GM13976 (cell line): ENCODE results near the gene NCK2.

Experiments
- DNase-seq: peaks from one replicate; pipeline ENCODE4 v3.0.0; 2012; ENCODE audit warnings: low spot score
- in situ Hi-C: fragments of 300-500 bp; cut with MboI; formaldehyde crosslinking; loops from one replicate; pipeline ENCODE4 v1.12.0; 2022; ENCODE audit warnings: low sequenced_read_pairs, mixed read lengths, inconsistent platforms; ENCODE audit not compliant: unreplicated experiment
- TF ChIP-seq, protein P1 (sequence below): IDR thresholded peaks from 2 replicates; pipeline ENCODE4 v1.5.1; 2012; ENCODE audit warnings: borderline replicate concordance, mild to moderate bottlenecking; ENCODE audit not compliant: insufficient read depth; ENCODE audit errors: extremely low read depth, missing control alignments, control extremely low read depth

The NCK2 gene

DNA sequence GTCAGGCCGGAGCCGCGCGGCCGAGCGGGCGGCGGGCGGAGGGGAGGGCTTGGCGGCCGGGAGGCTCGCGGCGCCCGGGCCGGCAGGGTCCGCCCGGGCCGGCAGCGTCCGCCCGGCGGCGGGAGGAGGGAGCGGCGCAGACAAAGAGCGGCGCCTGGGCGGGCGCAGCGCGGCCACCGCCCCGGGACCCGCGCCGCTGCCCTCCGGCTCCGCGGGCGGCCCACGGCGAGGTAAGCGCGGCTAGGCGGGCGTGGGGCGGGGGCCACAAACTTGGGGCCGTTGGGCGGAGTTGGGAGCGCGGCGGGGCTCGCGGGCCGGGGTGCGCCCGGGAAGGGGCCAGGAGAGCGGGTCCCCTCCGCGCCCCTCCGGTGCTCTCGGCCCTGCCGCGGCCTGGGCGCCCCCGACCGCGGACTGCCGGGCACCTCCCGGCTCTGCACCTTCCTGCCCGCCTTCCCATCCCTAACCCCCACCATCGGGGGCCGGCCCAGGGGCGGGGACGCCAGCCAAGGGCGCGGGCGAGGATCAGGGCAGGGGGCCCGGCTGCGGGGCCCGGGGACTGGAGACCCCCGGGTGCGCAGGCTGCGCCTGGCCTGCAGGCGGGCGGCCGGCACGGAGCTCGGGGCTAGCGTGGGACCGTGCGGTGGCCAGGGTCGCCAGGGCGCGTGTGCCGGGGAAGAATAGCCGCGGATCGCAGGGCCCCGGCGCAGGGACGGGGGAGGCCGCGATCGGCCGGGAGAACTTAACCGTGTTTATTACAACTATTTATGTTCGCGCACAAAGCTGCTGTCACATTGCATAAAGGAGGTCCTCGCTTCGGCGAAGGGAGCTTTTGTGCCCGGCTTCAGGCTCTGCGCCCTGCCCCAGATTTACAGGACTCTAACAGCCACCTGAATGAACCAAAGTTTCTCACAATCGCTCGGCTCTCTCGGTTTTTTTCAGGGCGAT is at the start of gene NCK2:
Gene NCK2, plus strand, starts transcription at position 4 of the 945 bp plus-strand sequence. CDS start 110,152 bp downstream, outside the sequence.
- in situ Hi-C loops: loop anchor here (25.0 kb wide), 1 partner anchor 342 kb away; no protein-coding TSS in a partner anchor
- TF ChIP-seq, protein P1, sequence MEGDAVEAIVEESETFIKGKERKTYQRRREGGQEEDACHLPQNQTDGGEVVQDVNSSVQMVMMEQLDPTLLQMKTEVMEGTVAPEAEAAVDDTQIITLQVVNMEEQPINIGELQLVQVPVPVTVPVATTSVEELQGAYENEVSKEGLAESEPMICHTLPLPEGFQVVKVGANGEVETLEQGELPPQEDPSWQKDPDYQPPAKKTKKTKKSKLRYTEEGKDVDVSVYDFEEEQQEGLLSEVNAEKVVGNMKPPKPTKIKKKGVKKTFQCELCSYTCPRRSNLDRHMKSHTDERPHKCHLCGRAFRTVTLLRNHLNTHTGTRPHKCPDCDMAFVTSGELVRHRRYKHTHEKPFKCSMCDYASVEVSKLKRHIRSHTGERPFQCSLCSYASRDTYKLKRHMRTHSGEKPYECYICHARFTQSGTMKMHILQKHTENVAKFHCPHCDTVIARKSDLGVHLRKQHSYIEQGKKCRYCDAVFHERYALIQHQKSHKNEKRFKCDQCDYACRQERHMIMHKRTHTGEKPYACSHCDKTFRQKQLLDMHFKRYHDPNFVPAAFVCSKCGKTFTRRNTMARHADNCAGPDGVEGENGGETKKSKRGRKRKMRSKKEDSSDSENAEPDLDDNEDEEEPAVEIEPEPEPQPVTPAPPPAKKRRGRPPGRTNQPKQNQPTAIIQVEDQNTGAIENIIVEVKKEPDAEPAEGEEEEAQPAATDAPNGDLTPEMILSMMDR: no peak
- peak; percentile 50 for DNase-seq

DNA sequence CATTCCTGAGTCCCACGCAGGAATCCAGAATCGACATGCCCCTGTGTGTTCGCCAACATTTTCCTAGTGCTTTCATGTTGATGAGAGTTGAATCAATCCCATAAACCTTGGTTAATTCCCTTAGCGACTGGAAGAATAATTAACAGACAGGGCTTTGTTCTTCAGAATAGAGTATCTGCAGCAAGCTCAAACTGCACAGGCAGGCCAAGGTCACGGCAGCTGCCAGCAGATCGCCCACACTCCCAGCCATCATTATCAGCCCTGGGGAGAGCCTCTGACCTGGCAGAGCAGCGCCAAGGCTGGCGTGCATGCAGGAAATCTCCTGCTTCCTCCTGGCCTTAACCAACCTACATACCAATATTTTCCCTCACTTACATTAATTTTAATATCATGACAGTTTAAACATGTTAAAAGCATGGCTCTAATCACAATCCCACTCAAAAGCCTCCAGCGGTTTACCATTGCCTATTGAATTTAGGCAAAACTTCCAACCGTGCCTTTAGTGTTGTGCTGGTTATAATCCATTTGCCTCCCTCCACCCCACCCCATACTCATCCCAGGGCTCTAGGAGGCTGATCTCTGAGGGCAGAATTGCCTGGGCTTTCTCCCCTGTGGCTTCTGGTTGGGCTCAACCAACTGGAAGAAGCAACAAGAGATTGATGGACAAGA is 46.8 kb upstream of the NCK2 start:
- no peak for DNase-seq
- in situ Hi-C loops: no loop called here
- TF ChIP-seq, protein P1: no peak

DNA sequence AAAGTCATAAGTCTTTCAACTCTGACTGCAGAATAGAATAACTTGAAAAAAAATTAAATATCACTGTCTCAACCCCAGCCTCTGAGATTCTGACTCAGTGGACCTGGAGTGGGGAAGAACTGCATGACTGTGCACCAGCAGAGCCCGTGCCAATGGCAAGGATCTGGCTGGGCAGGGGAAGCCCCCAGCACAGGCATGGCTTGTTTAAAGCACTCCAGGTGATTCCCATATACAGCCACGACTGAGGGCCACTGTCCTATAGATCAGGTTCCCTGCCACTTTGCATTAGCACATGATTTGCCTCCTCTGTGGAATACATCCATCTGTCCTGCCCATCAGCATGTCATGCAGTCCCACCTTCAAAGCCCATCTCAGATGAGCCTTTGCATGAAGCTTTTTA is 45.9 kb upstream of the NCK2 start:
- DNase-seq: no peak
- TF ChIP-seq, protein P1: no peak
- in situ Hi-C loops: no loop called here

DNA sequence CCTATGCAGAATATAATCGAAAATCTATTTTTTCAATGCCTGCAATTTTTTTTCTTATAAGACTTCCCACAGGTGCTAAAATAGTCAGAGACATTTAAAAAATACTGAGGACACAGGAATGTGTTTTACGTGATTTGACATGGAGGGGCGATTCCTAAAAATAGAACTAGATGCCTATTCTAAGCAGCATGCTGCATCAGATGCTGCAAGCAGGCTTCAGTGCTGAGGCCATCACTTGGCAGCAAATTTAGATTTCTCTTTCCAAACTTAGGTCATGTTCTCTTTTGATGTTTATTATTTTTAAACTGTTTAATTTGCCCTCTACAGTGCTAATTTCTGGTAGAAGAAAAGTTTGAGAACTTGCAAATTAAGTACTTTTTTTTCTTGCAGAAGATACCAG is 43.7 kb upstream of the NCK2 start:
- TF ChIP-seq, protein P1: no peak
- in situ Hi-C loops: loop anchor here (25.0 kb wide), 1 partner anchor 314 kb away; the partner anchor contains the start of gene FHL2

DNA sequence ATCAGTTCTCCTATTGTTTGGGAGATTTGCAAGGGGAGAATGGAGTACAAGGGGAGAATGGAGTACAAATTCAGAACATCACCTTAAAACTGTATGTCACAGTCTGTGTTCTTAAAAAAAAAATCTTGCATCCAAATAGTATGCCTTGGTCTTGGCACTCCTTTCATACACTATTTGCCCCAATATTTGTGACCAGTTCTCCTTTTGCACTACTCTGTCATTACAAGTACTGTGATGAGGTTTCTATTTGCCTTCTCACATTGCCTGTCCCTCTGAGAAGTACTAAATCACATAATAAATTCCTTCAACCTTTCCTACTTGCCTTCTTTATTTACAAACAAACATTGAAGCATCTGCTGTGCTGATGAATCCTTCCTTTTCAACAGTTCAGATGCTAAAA is 36.0 kb upstream of the NCK2 start:
- in situ Hi-C loops: loop anchor here (25.0 kb wide), 1 partner anchor 321 kb away; the partner anchor contains the start of gene FHL2
- no peak for DNase-seq
- TF ChIP-seq, protein P1: no peak

More for the DNA sequence above, 43.7 kb upstream of the NCK2 start:
- DNase-seq: no peak

DNA sequence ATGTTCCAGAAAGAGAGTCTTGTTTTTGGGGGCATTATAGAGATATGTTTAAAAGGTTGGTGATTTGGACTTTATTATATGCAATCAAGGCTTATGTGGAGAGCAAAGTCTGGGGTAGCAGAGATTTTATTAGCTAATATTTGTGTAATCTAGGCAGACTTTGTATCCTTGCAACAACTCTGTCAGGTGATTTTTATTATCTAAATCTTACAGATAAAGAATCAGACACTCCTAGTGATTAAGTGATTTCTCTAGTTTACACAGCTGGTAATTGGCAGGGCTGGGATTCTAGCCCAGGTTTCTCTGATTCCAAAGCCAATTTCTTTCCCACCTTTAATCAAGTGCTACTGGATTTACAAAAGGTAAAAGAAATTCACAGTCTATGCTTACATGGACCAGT is 33.3 kb upstream of the NCK2 start:
- TF ChIP-seq, protein P1: no peak
- in situ Hi-C loops: loop anchor here (25.0 kb wide), 1 partner anchor 324 kb away; the partner anchor contains the start of gene FHL2
- DNase-seq: no peak
